Kidney capillary endothelial cell (primary cell): ENCODE results near the gene SPAG16.
"Not testable (repeated sequence)": the region's sequence is repeated elsewhere in the genome, so short reads cannot be mapped to it uniquely, and the experiment has no call there.

ENCODE experiments used
- DNase-seq: peaks from one replicate; pipeline ENCODE4 v3.0.0-alpha.2; 2018; ENCODE audit warnings: low spot score

Gene SPAG16

DNA sequence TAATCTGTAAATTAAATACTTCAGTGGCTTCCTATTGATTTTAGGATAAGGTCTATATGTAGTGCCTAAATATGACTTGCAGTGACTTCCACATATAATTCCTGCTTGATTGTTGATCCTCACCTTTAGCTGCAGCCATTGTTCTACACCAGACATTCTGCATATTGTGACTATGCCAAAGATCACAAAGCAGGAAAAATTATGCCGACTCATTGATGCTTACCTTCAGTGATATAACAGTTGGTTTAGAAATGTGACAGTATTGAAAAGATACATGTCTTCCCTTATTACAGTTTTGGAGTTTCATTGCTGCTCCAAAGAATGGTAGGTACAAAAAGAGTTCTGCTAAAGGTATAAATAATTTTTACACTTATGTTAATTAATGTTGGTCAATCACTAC lies 12.3 kb upstream of the SPAG16 start:
- DNase-seq: no peak

GRCh38 chr2:213274143-213274542 lies 10.1 kb upstream of the SPAG16 start:
- DNase-seq: no peak

- no peak for DNase-seq
These were observed 9.0 kb upstream of the SPAG16 start for GRCh38 chr2:213275265-213275664.

- not testable (repeated sequence) for DNase-seq
These were observed 7.1 kb upstream of the SPAG16 start for GRCh38 chr2:213277134-213277533.

GRCh38 chr2:213279116-213279620 lies 5.1 kb upstream of the SPAG16 start:
- no peak for DNase-seq

- DNase-seq: no peak
These were observed 4.3 kb upstream of the SPAG16 start for GRCh38 chr2:213279971-213280370.

GRCh38 chr2:213281156-213281555 lies 3.1 kb upstream of the SPAG16 start:
- no peak for DNase-seq

- DNase-seq: no peak
These were observed 1.1 kb downstream of the SPAG16 start for GRCh38 chr2:213285404-213285803.

DNA sequence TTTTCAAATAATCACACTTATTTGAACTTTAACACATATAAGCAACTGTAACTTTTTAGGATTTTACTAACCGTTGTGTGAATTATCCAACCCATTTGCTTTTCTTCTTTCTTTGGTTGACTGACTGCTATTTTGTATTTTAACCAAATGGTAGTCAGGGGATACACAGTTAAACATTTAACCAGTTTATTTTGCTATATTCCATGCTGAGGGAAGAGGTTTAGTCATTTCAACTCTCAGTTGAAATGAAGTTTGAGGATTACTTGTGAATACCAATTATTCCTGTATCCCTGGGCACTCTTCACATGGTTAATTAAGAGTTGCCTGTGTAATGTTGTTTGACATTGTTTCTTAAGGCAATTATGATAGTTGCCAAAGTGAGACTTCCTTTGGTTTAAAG lies 1.9 kb downstream of the SPAG16 start:
- no peak for DNase-seq

DNA sequence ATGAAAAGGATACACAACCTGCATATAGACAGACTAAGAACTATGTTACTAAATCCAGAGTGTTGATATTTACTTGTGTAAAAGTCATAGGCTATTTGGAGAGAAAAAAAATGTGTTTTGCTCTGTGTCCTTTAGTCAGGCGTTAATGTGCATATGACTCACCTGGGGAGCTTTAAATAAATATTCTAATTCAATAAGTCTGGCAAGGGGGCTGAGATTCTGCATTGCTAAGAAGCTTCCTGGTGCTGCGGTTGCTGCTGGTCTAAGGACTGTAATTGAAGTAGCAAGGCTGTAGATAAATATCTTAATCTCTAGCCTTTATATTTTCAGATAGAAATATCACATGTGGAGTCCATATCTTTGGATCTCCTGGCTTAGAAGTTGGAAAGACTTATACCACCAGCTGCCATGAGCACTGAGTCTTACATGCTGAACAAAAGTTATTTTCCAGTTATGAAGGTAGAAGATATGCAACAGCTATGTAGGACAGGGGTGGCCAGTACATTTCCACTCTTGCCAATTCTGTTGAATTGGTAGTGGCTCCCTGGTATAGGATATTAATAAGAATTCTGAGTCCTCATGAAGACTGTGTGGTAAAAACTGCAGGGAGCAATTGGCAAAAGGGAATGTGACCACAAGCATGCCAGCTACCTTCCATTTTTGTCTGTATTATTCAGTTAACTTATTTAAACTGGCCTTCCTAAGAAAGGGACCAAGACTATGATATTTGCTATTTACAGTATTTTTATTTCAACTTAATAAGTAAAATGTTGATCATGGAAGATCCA lies 4.8 kb downstream of the SPAG16 start:
- no peak for DNase-seq

- DNase-seq: no peak
These were observed 6.2 kb downstream of the SPAG16 start for GRCh38 chr2:213290501-213290900.

DNA sequence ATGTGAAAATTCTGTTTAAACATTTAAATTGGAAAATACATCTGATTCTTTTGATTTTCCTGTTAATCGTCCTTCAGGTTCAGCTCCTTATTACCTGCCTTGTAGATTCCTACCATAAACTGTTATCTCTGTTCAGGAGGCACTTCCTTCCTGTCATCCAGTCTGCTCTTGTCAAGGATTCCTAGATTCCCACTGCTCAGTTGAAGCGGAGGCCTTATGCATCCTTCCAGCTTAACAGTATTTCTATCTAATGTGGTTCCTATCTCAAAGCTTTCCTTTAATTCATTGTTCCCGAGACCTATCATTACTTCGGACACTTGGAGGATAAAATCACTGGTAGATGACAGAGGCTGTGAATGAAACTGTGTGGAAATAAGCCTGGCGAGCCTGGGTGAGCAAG lies 12.0 kb downstream of the SPAG16 start:
- DNase-seq: no peak

- DNase-seq: no peak
These were observed 22.2 kb downstream of the SPAG16 start for GRCh38 chr2:213306316-213306942.

DNA sequence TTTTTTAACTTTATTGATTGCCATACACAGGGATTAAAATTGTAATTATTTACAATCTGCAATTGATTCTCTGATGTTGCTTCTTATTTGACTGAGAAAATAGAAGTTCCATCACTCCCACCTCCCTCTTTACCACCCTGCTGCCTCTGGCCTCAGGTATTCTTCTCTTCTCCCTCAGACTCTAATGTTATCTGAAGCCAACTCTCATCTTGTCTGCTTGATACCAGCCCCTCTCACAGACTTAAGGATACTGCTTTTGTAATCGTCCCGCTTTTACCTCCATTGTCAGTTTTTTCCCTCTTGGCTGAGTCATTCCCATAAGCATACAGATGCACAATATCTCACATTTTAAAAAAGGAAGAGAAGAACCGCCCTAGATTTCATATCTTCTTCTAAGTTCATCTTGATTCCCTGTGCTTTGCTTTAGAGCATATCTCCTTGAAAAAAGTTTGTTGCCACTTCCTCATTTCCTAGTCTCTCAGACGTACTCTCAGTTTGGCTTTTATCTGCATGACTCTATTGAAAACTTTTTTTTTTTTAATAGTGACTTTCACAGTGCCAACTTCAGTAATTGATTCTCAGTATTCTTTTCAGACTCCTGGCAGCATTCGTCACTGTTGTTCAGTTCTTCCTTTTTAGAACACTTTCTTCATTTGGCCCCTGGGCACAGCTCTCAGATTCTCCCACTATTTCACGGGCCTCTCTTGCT lies 31.1 kb downstream of the SPAG16 start:
- DNase-seq: no peak

GRCh38 chr2:213316001-213316735 lies 31.9 kb downstream of the SPAG16 start:
- no peak for DNase-seq

DNA sequence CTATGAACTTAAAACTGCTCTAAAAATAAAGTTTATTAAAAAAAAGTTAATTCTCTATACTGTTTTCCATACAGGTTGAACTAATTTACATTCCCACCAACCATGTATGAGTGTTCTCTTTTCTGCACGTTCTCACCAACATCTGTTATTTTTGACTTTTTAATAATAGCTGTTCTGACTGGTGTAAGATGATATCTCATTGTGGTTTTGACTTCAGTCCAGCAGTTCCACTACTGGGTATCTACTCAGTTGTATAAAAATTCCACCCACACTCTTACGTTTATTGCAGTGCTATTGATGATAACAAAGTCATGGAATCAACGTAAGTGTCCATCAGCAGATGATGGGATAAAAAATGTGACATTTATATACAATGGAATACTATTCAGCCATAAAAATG lies 33.7 kb downstream of the SPAG16 start:
- no peak for DNase-seq

GRCh38 chr2:213320604-213321003 lies 36.3 kb downstream of the SPAG16 start:
- no peak for DNase-seq

DNA sequence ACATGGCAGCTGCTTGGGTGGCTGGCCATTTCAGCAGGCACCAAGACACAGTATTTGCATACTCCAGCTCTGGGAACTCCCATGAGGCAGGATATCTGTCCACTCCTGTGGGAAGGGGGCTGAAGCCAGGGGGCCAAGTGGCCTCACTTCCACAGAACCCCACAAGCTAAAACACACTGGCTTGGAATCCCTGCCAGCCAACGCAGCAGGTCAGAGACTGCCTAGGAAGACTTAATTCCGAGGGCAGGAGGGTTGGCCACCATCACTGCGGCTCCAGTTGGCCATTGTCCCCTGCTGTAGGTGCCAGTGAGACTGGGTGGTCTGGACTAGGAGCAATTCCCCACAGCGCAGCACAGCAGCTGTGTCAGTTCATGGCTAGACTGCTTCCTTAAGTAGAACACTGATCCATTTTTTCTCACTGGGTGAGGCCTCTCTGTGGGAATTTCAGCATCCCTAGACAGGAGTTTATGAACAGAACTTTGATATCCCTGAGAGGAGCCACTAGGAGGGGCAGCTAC lies 52.0 kb downstream of the SPAG16 start:
- DNase-seq: no peak

DNA sequence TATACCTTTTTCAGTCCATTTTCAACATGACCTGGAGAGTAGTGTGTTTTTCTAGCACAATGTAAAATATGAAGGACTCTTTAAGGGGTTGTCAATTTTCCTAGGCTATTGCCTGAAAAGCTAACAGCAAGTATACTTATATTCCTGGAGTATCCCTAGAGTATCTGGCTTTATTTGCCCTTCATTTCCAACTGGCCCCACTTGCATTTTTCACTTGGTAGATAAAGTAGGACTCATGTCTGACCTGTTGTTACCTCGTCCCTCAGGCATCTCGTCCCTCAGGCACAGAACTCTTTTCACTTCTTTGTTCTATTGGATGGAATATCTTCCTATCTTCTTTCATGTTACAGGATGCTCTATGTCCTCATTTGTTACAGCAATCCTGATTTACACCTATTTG lies 69.2 kb downstream of the SPAG16 start:
- no peak for DNase-seq

DNA sequence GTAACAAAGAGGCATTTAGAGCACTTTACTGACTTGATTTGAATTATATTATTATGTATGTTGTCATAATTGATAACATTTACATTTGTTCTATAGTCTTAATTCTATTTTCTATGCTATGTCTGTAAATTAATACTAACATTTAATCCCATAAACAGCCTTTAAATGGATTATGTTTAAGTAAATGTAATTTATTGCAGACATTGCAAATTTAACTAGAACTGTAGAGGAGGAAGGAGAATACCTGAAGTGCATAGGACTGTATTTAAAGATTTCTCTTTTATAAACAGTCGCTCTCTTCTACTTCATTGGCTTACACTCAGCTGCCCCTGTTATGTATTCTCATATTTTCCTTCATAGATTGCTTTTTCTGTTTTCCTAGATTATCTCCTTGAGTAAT lies 92.4 kb downstream of the SPAG16 start:
- DNase-seq: no peak

DNA sequence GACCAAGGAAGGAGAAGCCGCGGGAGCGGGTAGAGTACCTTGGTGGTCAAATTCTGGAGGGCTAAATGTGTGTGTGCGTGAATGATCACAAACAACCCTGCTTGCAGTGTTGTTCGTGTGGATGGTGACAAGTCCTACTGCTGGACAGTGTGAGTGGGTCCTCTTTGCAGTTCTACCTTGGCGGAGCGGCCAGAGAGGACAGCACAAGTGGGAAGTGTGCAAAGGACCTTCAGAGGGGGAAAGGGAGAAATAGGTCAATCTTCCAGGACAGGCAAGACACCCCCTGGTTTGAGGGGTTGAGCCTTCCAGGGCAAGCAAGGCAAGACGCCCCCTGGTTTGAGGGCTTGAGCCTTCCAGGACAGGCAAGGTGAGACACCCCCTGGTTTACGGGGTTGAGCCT lies 122.8 kb downstream of the SPAG16 start:
- not testable (repeated sequence) for DNase-seq
